Measurements from ENCODE around the gene FOXP1. TPM values are rescaled to one million over a fixed set of nuclear protein-coding genes. Genes with fewer than 3 reads are reported as not detected.

FOXP1 gene
- total RNA-seq, 1 donor from 2014 or later, result 72.3 TPM

- no peak for DNase-seq
Observed at GRCh38 chr3:71201939-71202338, 381.6 kb downstream of the FOXP1 start.

- DNase-seq, result no peak
Observed at GRCh38 chr3:71197841-71198565, 385.5 kb downstream of the FOXP1 start.

GRCh38 chr3:71195492-71195891 is 388.0 kb downstream of the FOXP1 start:
- no peak for DNase-seq

- DNase-seq, result no peak
Observed at GRCh38 chr3:71194785-71195184, 388.7 kb downstream of the FOXP1 start.

- DNase-seq, result no peak
Observed at GRCh38 chr3:71191031-71191482, 392.5 kb downstream of the FOXP1 start.

GRCh38 chr3:71189480-71189879 is 394.0 kb downstream of the FOXP1 start:
- no peak for DNase-seq

GRCh38 chr3:71187715-71188114 is 395.8 kb downstream of the FOXP1 start:
- no peak for DNase-seq

GRCh38 chr3:71186801-71187200 is 396.7 kb downstream of the FOXP1 start:
- no peak for DNase-seq

- DNase-seq, result peak; percentile 72
Observed at GRCh38 chr3:71185733-71186455, 397.6 kb downstream of the FOXP1 start.

GRCh38 chr3:71184252-71184651 is 399.3 kb downstream of the FOXP1 start:
- no peak for DNase-seq

GRCh38 chr3:71183549-71183948 is 400.0 kb downstream of the FOXP1 start:
- DNase-seq, result no peak

GRCh38 chr3:71180524-71180923 is 403.0 kb downstream of the FOXP1 start:
- DNase-seq, result no peak

GRCh38 chr3:71177375-71177774 is 406.2 kb downstream of the FOXP1 start:
- DNase-seq, result no peak

GRCh38 chr3:71176366-71176765 is 407.2 kb downstream of the FOXP1 start:
- DNase-seq, result no peak

- DNase-seq, result no peak
Observed at GRCh38 chr3:71175691-71176365, 407.7 kb downstream of the FOXP1 start.

GRCh38 chr3:71172951-71173350 is 410.6 kb downstream of the FOXP1 start:
- no peak for DNase-seq

GRCh38 chr3:71172189-71172588 is 411.3 kb downstream of the FOXP1 start:
- no peak for DNase-seq

GRCh38 chr3:71171247-71171646 is 412.3 kb downstream of the FOXP1 start:
- no peak for DNase-seq

- no peak for DNase-seq
Observed at GRCh38 chr3:71168880-71169411, 414.6 kb downstream of the FOXP1 start.

- DNase-seq, result peak; percentile 39
Observed at GRCh38 chr3:71168121-71168721, 415.3 kb downstream of the FOXP1 start.

GRCh38 chr3:71166339-71167240 is 416.9 kb downstream of the FOXP1 start:
- no peak for DNase-seq

- no peak for DNase-seq
Observed at GRCh38 chr3:71164881-71165280, 418.6 kb downstream of the FOXP1 start.
